Nephron progenitor cell (in vitro differentiated cells): ENCODE data around the gene NDUFS7.
A peak's percentile ranks its signal among the peaks of the same experiment; 100 is the strongest.

Experiments
- DNase-seq: peaks from one replicate; pipeline ENCODE4 v3.0.0; 2021
- H3K27ac Mint-ChIP-seq: 2 replicates; pipeline ENCODE4 v1.8.0; 2021; ENCODE audit warnings: mild to moderate bottlenecking, moderate library complexity, mixed read lengths
- H3K27me3 Mint-ChIP-seq: 2 replicates; pipeline ENCODE4 v1.8.0; 2021; ENCODE audit warnings: mild to moderate bottlenecking, low read depth, mixed read lengths; ENCODE audit not compliant: poor library complexity
- H3K36me3 Mint-ChIP-seq: 2 replicates; pipeline ENCODE4 v1.8.0; 2021; ENCODE audit warnings: low read depth, mixed read lengths
- H3K4me1 Mint-ChIP-seq: 2 replicates; pipeline ENCODE4 v1.8.0; 2021; ENCODE audit warnings: mixed read lengths
- H3K4me3 Mint-ChIP-seq: 2 replicates; pipeline ENCODE4 v1.8.0; 2021; ENCODE audit warnings: mild to moderate bottlenecking, moderate library complexity, mixed read lengths
- H3K9me3 Mint-ChIP-seq: 2 replicates; pipeline ENCODE4 v1.8.0; 2021; ENCODE audit warnings: mild to moderate bottlenecking, moderate library complexity, mixed read lengths
- CTCF ChIP-seq: fragments of 200-600 bp; sonication (generic); IDR thresholded peaks from 2 replicates; pipeline ENCODE4 v1.5.0; 2021; ENCODE audit warnings: antibody characterized with exemption

Gene NDUFS7

GRCh38 chr19:1407528-1408299 lies 24.0 kb downstream of the NDUFS7 start, which contains the start of gene DAZAP1:
TSS of gene DAZAP1 (plus strand) at chr19:1407586. CDS start at chr19:1407774, 188 bp downstream.
- peaks cover 6% of the 10 kb centered on the region for H3K36me3 Mint-ChIP-seq
- peak within 1 kb of the TSS; percentile 91 for H3K4me3 Mint-ChIP-seq
- peaks cover 30% of the 10 kb centered on the region for H3K27me3 Mint-ChIP-seq
- H3K4me1 Mint-ChIP-seq, result peaks cover 45% of the 10 kb centered on the region
- no peak within 1 kb of the TSS for H3K27ac Mint-ChIP-seq
- no peak for DNase-seq
- no peak for TF ChIP-seq CTCF
- H3K9me3 Mint-ChIP-seq, result no peaks in the 10 kb centered on the region

GRCh38 chr19:1408300-1409203 lies 24.8 kb downstream of the NDUFS7 start:
- Mint-ChIP-seq H3K4me1 (peaks cover 44% of the 10 kb centered on the region), H3K27ac (peak overlapping the region; percentile 88), H3K36me3 (peaks cover 12% of the 10 kb centered on the region), H3K9me3 (no peaks in the 10 kb centered on the region), H3K4me3 (peak overlapping the region; percentile 91), H3K27me3 (peaks cover 26% of the 10 kb centered on the region)
- TF ChIP-seq CTCF, result no peak
- DNase-seq, result peak; percentile 65

DNA sequence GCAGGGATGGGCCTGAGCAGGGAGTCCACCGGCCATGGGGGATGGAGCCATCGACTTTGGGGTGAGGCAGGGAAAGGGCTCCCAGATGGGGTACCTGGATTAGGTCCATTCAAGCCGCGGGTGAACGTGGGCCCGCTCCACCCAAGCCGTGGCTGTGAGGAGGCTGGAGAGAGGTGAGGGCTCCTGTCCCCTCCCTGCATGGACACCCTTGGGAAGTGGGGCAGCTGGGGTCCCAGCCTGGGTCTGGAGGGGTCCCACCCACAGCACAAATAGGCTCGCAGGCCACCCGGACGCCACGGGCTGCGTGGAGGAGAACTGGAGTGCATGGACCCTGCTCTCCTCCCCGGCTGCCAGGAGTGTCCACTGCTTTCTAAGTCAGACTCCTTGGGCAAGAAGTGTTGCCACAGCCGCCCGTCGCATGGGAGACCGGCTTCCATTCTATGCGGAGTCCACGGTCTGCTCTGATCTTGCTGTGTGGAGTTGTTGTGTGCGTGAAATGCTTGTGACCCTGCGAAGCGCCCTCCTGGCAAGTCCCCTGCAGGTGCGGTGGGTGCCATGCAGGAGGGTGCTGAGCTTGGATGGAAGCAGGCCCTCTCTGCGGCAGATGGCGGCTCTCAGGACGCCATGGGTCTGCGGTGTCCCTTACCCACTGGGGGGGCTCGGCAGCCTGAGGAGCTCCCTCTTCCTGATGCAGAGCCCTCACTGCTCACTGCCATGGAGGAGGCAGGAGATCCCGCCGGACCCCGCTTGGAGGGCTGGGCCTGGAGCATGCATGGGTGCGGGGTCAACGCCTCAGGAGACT lies 25.7 kb downstream of the NDUFS7 start:
- Mint-ChIP-seq H3K4me3 (peak overlapping the region; percentile 91), H3K36me3 (peaks cover 12% of the 10 kb centered on the region), H3K27me3 (peaks cover 20% of the 10 kb centered on the region), H3K9me3 (no peaks in the 10 kb centered on the region), H3K4me1 (peaks cover 46% of the 10 kb centered on the region), H3K27ac (peak overlapping the region; percentile 88)
- no peak for TF ChIP-seq CTCF
- DNase-seq, result no peak

DNA sequence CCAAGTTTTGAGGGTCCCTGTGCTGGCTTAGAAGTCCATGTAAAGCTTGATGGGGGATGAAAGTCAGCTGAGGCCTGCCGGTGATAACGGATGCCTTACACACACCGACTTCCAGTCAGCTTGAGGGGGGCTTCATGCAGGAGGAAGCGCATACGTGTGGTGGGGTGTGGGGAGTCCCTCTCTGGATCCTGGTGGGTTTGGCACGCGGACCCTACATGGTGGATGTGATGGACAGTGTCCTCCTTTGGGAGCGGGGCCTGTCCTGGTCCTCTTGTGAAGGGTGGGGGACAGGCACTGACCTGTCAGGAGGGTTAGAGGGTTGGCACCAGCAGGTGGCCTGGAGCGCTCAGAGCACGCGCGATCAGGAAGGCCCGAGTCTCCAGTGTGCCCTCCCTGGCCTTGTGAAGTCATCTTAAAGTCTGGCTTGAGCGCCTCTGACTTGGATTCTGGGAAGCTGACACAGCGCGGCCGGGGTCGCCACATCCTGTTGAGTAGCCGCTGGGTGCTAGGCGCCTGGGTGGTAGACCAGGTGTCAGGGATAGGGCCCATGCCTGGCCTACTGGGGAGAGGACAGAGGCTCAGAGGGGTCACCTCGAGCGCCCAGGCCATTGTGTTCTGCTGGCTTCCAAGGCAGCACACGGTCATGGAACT lies 26.6 kb downstream of the NDUFS7 start:
- TF ChIP-seq CTCF, result no peak
- peaks cover 51% of the 10 kb centered on the region for H3K4me1 Mint-ChIP-seq

DNA sequence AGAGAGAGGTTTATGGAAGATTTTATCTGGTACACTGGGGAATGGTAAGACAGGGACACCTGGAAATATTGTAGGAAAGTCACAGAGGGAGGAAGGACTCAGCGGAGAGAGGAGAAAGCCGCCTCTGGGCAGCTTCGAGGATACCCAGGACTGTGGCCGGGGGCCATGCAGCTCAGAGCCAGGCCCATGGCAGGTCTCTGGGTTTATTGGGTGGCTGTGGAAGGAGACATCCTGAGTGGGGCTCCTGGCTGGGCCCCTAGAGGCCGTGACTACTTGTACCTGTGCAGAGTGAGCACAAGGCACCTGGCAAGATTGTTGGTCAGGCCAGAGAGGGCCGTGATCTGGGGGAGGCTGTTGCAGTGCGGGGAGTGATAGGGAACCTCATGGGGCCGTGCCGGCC lies 27.1 kb downstream of the NDUFS7 start:
- no peak for TF ChIP-seq CTCF
- DNase-seq, result no peak
- Mint-ChIP-seq H3K4me1 (peaks cover 57% of the 10 kb centered on the region), H3K36me3 (peaks cover 12% of the 10 kb centered on the region), H3K27ac (peak overlapping the region; percentile 43), H3K4me3 (peak overlapping the region; percentile 91), H3K9me3 (no peaks in the 10 kb centered on the region), H3K27me3 (peaks cover 11% of the 10 kb centered on the region)

More for the DNA sequence above, 26.6 kb downstream of the NDUFS7 start:
- Mint-ChIP-seq H3K9me3 (no peaks in the 10 kb centered on the region), H3K27me3 (peaks cover 13% of the 10 kb centered on the region), H3K36me3 (peaks cover 12% of the 10 kb centered on the region), H3K27ac (peak overlapping the region; percentile 83), H3K4me3 (peak overlapping the region; percentile 91)
- DNase-seq, result no peak
